Suprapubic skin (tissue), 4 donors: ENCODE results near the gene ZNF280C. TPM values are rescaled to one million over a fixed set of nuclear protein-coding genes. Genes with fewer than 3 reads are reported as not detected.

Experiments used
- DNase-seq, 2 donors: peaks; one replicate each; pipeline ENCODE4 v3.0.0-alpha.2; 2019; ENCODE audit warnings: low spot score in 2 of 2
- H3K27ac ChIP-seq: fragments of 200-600 bp; sonication (generic); one replicate; pipeline ENCODE4 v1.5.1; 2019
- H3K27me3 ChIP-seq: fragments of 200-600 bp; sonication (generic); one replicate; pipeline ENCODE4 v1.5.1; 2019
- H3K36me3 ChIP-seq: fragments of 200-600 bp; sonication (generic); one replicate; pipeline ENCODE4 v1.5.1; 2019
- H3K4me1 ChIP-seq: fragments of 200-600 bp; sonication (generic); one replicate; pipeline ENCODE4 v1.5.1; 2019
- H3K4me3 ChIP-seq: fragments of 200-600 bp; sonication (generic); one replicate; pipeline ENCODE4 v1.5.1; 2019; ENCODE audit warnings: mild to moderate bottlenecking
- H3K9me3 ChIP-seq: fragments of 200-600 bp; sonication (generic); one replicate; pipeline ENCODE4 v1.5.1; 2019
- CTCF ChIP-seq, 2 donors: fragments of 200-600 bp in 1 of 2; fragments of 450-650 bp in 1 of 2; sonication (generic) in 1 of 2; IDR thresholded peaks; one replicate each; pipeline ENCODE4 v1.5.1; 2016 to 2019; ENCODE audit warnings: antibody characterized with exemption in 2 of 2, mild to moderate bottlenecking in 1 of 2, moderate library complexity in 1 of 2
- EP300 ChIP-seq: sonication (generic); formaldehyde crosslinking; IDR thresholded peaks from one replicate; pipeline ENCODE4 v1.6.1; 2017; ENCODE audit warnings: antibody characterized with exemption
- POLR2A ChIP-seq, 2 donors: fragments of 450-650 bp; IDR thresholded peaks; one replicate each; pipeline ENCODE4 v1.6.1; 2017; ENCODE audit warnings: antibody characterized with exemption in 2 of 2, mild to moderate bottlenecking in 2 of 2, moderate library complexity in 2 of 2
- POLR2AphosphoS5 ChIP-seq, 3 donors: sonication (generic); formaldehyde crosslinking; IDR thresholded peaks; one replicate each; pipeline ENCODE4 v1.6.1; 2017; ENCODE audit warnings: antibody characterized with exemption in 3 of 3
- WGBS: methylation state at CpG from one replicate; pipeline ENCODE4 v1.1.5; 2018; 5-methylcytosine and 5-hydroxymethylcytosine counted together
- total RNA-seq, 4 donors: library from RNA; depleted of rRNA; stranded (reverse); fragments of >200 nt; gene quantifications; one replicate each; pipeline ENCODE4 v1.1.0, GENCODE V29; 2016

Gene ZNF280C
- total RNA-seq, 4 donors from 2014 or later = 4.5 to 7.2 (median 6.1) TPM

DNA sequence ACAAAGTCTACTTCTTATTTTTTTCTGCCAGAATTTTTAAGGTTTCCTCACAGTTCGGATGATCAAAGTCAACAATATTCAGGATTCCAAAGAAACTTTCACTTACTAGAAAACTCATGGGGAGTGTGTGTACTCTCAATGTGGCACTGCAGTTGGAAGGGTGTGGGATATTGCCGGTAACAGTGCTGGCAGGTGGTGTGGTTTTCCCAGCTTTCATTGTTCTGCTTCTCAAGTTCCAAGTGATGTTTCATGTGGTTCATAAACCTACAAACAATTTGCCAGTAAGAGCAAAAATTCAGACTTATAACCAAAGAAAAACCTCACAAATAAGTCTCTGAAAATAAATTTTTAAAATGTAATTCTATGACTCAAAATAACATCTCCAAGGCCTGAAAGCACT is 39.8 kb downstream of the ZNF280C start:
- WGBS = 91% methylated on average over 2 of the region's 2 CpGs

DNA sequence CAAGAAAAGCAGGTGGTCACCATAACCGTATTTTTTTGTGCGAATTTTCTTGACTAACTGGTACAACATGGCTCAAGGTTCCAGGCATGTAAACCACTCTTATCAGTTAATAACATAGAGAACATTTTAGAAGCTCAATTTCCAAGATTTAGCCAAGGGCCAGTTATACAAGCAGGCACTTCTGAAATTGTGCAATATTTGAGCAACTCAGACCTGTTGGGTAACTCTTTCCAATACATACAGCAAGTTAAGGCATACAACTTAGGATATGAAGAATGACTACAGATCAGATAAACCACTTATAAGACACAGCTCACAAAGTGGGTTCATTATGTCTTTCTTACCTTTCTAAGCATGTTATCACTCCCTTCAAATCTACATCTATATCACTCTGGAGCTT is 43.9 kb downstream of the ZNF280C start:
- 62% methylated on average over 2 of the region's 2 CpGs for WGBS
- no peak for TF ChIP-seq EP300
- TF ChIP-seq CTCF (IDR thresholded peaks at IDR 0.05) = no peak
- TF ChIP-seq POLR2A (IDR thresholded peaks at IDR 0.05) = no peak
- TF ChIP-seq POLR2AphosphoS5 (IDR thresholded peaks at IDR 0.05) = no peak
- no peaks in the 10 kb centered on the region for H3K9me3 ChIP-seq

More for the DNA sequence above, 39.8 kb downstream of the ZNF280C start:
- no peaks in the 10 kb centered on the region for H3K36me3 ChIP-seq
- no peaks in the 10 kb centered on the region for H3K9me3 ChIP-seq
- no peaks in the 10 kb centered on the region for H3K27me3 ChIP-seq
- TF ChIP-seq EP300 (no peak), POLR2A (IDR thresholded peaks at IDR 0.05) (no peak), POLR2AphosphoS5 (IDR thresholded peaks at IDR 0.05) (no peak), CTCF (IDR thresholded peaks at IDR 0.05) (no peak)
- no peak for DNase-seq
- no peaks in the 10 kb centered on the region for H3K4me1 ChIP-seq
- H3K27ac ChIP-seq = no peak overlapping the region
- no peak overlapping the region for H3K4me3 ChIP-seq

GRCh38 chrX:130216320-130216719 is 52.4 kb downstream of the ZNF280C start:
- DNase-seq = no peak
- H3K9me3 ChIP-seq = no peaks in the 10 kb centered on the region
- WGBS = 71% methylated on average over 4 of the region's 4 CpGs

More for the DNA sequence above, 43.9 kb downstream of the ZNF280C start:
- Histone ChIP-seq H3K4me1 (no peaks in the 10 kb centered on the region), H3K36me3 (no peaks in the 10 kb centered on the region), H3K27me3 (no peaks in the 10 kb centered on the region), H3K27ac (no peak overlapping the region), H3K4me3 (no peak overlapping the region)
- no peak for DNase-seq

GRCh38 chrX:130213376-130213775 is 55.3 kb downstream of the ZNF280C start:
- DNase-seq = no peak
- Histone ChIP-seq H3K4me1 (no peaks in the 10 kb centered on the region), H3K27ac (no peak overlapping the region), H3K4me3 (no peak overlapping the region), H3K36me3 (peaks cover 9% of the 10 kb centered on the region), H3K9me3 (no peaks in the 10 kb centered on the region), H3K27me3 (no peaks in the 10 kb centered on the region)
- WGBS = 79% methylated on average over 2 of the region's 2 CpGs
- TF ChIP-seq POLR2A (IDR thresholded peaks at IDR 0.05) (no peak), CTCF (IDR thresholded peaks at IDR 0.05) (no peak), EP300 (no peak), POLR2AphosphoS5 (IDR thresholded peaks at IDR 0.05) (no peak)

More at GRCh38 chrX:130216320-130216719, 52.4 kb downstream of the ZNF280C start:
- no peak overlapping the region for H3K27ac ChIP-seq
- peaks cover 6% of the 10 kb centered on the region for H3K36me3 ChIP-seq
- no peak overlapping the region for H3K4me3 ChIP-seq
- no peaks in the 10 kb centered on the region for H3K4me1 ChIP-seq
- TF ChIP-seq CTCF (IDR thresholded peaks at IDR 0.05) (no peak), POLR2A (IDR thresholded peaks at IDR 0.05) (no peak)
- no peaks in the 10 kb centered on the region for H3K27me3 ChIP-seq

DNA sequence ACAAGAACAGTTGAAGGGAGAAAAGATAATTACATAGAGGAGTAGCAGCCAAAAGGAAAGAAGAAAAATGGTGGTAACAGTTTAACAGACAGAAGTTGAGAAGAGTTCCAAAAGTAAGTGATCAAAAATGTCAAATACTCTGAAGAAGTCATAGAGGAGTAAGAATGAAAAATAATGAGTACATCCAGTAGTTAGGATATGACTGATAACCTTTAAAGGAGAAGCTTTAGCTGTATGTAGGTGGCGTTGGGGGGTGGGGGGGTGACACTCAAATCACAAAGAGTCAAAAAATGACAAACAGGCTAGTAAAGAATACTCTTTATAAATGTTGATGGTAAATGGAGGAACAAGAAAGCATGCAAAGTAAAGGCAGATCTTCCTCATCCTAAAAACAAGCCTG is 56.3 kb downstream of the ZNF280C start:
- Histone ChIP-seq H3K27ac (no peak overlapping the region), H3K9me3 (no peaks in the 10 kb centered on the region), H3K27me3 (no peaks in the 10 kb centered on the region), H3K36me3 (peaks cover 9% of the 10 kb centered on the region), H3K4me1 (no peaks in the 10 kb centered on the region), H3K4me3 (no peak overlapping the region)
- WGBS = 69% methylated on average over 1 of the region's 1 CpG
- TF ChIP-seq POLR2AphosphoS5 (IDR thresholded peaks at IDR 0.05) = no peak
- no peak for TF ChIP-seq CTCF (IDR thresholded peaks at IDR 0.05)
- no peak for TF ChIP-seq POLR2A (IDR thresholded peaks at IDR 0.05)
- TF ChIP-seq EP300 = no peak
- DNase-seq = no peak
